Heart left ventricle (tissue), 13 donors: Measurements from ENCODE around the gene SUFU.

Experiments used
- CTCF ChIP-seq, 12 donors: fragments of 200-600 bp; sonication (generic) in 4 of 12; IDR thresholded peaks; one replicate each; pipeline versions ENCODE4 v1.5.0 to v1.8.0; 2018 to 2022; ENCODE audit warnings: antibody characterized with exemption in 12 of 12, mild to moderate bottlenecking in 5 of 12
- POLR2A ChIP-seq, 2 donors: fragments of 450-650 bp; IDR thresholded peaks; one replicate each; pipeline ENCODE4 v1.6.1; 2017; ENCODE audit warnings: antibody characterized with exemption in 2 of 2, mild to moderate bottlenecking in 2 of 2, moderate library complexity in 2 of 2
- donor health status: ischemic (EF 13 %, LVEDD 7.1; RV severe dilation, severe dysfunction).
- donor health status: DM: no; HTN: yes; CAD: no.
- donor health status: DM: no; HTN: no; CAD: no.
- donor health status: ischemic (EF 25% LVEDD 6.9; RV normal size, moderate dysfunction).
- donor health status: ischemic (EF 25% LVEDD 5.7; RV mildly dilated, moderate dysfunction).
- donor health status: ischemic (EF 35%, LVEDD 5.7; RV mildly dilated, moderate dysfunction).
- donor health status: nonischemic (EF 11% LVEDD 7.7; RV severe dilation, severe dysfunction).
- donor health status: DM: yes; HTN: yes; CAD: no.
- donor health status: PGD.
- donor health status: ischemic (EF 29% LVEDD 5.4; RV normal size, mild dysfunction).
- donor health status: nonischemic (EF 23%, LVEDD 6.1; RV moderate dilation, normal function).

DNA sequence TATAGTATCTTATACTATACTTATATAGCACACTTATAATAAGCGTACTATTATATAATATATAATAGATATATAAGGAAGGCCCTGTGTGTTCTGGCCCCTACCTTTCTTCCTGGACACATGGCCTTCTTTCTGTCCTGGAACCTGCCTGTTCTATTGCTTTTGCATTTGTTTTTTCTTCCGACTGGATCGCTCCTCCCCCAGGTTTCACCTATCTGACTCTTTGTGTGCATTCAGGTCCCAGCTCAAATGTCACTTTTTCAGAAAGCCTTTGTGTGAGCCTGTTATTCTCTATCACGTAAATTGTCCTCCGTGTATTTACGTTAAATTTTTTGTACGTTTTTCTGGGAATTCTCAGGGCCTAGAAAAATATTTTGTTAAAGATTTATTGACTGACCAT, 137.6 kb downstream of the SUFU start:
- TF ChIP-seq POLR2A (IDR thresholded peaks at IDR 0.05) = no peak
- TF ChIP-seq CTCF (IDR thresholded peaks at IDR 0.05) = no peak
